Activated T-cell treated with anti-CD3 and anti-CD28 coated beads, Interleukin-2, amount 50 U/mL, for 24 hours (primary cell): ENCODE data around the gene C13orf46.
A peak's percentile ranks its signal among the peaks of the same experiment; 100 is the strongest.

Experiments
- DNase-seq: peaks from one replicate; pipeline ENCODE4 v3.0.0-alpha.2; 2020
- H3K27ac Mint-ChIP-seq: 2 replicates; pipeline ENCODE4 v1.8.0; 2020; ENCODE audit warnings: mild to moderate bottlenecking, mixed read lengths
- H3K27me3 Mint-ChIP-seq: 2 replicates; pipeline ENCODE4 v1.8.0; 2020; ENCODE audit warnings: mixed read lengths
- H3K36me3 Mint-ChIP-seq: 2 replicates; pipeline ENCODE4 v1.8.0; 2020; ENCODE audit warnings: low read depth, mixed read lengths
- H3K4me1 Mint-ChIP-seq: 2 replicates; pipeline ENCODE4 v1.8.0; 2020; ENCODE audit warnings: low read depth, mixed read lengths
- H3K4me3 Mint-ChIP-seq: 2 replicates; pipeline ENCODE4 v1.8.0; 2020; ENCODE audit warnings: mild to moderate bottlenecking, moderate library complexity, mixed read lengths
- H3K9me3 Mint-ChIP-seq: 2 replicates; pipeline ENCODE4 v1.8.0; 2020; ENCODE audit warnings: mixed read lengths

C13orf46 gene

DNA sequence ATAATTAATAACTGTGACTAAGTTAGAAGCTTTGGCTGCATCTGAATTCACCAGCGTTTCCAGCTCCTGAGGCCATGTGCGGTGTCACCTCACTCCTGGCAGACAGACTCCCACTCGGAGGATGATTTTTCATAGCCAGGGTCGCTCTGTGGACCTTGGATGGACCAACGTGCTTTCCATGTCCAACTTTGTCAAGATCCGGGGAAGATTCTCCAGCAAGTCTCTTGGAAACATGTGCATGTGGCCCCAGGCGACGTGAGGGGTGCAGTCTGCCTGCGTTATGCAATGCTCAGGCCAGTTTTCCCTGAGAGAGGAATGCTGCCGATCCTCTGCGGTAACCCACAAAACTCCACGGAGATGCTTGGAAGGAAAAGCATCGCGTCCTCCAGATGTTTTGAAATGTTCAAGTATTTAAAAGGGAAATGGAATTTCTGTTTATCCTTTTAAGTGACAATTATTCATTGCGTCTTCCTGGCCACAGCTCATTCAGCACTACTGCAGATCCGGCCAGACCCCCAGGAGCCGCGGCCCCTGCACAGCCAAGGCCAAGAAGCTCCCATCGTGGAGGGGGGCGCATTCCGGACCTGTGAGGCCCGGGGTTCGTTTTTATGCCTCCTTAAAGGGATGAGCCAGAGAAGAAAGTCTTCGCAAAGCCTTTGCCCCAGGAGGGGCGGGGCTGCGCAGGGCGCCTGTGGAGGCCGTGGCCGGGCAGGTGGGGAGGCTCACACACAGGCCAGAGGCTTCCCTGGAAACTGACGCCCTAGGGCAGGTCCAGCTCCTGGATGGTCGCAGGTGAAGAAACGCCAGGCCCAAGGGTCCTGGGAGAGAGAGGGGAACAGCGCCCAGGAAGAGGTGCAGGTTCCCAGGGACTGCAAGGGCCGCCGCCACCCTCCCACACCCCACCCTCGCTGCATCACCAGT lies 46.0 kb downstream of the C13orf46 start:
- Mint-ChIP-seq H3K27ac (no peak overlapping the region), H3K9me3 (no peaks in the 10 kb centered on the region), H3K4me3 (no peak overlapping the region), H3K36me3 (no peaks in the 10 kb centered on the region), H3K27me3 (peaks cover 75% of the 10 kb centered on the region), H3K4me1 (peaks cover 20% of the 10 kb centered on the region)
- DNase-seq = no peak

DNA sequence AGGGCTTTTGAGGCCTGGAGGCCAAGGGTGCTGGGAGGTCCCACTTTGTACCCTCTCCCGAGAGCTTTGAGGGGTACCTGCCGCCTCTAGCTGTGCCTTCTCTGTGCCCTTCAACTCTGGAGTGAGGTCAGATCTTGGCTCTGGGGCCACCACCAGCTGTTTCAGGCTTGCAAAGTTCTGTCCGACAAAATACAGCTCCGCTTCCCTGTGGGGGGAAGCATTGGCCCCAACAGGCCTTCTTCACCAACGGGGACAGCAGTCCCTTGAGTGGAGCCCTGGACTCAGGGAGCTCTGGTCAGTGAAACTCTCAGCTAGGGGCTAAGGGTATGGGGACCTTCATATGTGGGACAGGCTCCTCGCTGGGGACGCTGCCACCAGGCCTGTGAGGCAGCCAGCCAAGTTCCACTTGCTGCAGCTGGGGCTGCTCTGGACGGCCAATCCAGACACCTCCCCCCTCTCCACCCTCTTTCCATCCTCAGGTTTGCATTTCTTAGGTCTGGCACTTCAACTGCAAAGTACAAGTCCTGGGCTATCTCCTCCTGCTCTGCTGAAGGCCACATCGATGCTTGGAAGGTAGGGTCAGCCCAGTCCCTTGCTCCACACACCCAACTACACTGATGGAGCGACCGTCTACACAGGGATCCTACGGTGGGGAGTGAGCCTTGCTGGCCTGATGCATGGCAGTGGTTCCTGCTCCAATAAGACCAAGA lies 46.8 kb downstream of the C13orf46 start:
- no peak overlapping the region for H3K27ac Mint-ChIP-seq
- no peak overlapping the region for H3K4me3 Mint-ChIP-seq
- H3K4me1 Mint-ChIP-seq = peaks cover 17% of the 10 kb centered on the region
- H3K9me3 Mint-ChIP-seq = peaks cover 1% of the 10 kb centered on the region
- no peaks in the 10 kb centered on the region for H3K36me3 Mint-ChIP-seq
- peak; percentile 24 for DNase-seq
- H3K27me3 Mint-ChIP-seq = peaks cover 77% of the 10 kb centered on the region

- Mint-ChIP-seq H3K36me3 (no peaks in the 10 kb centered on the region), H3K27ac (no peak overlapping the region), H3K27me3 (peaks cover 78% of the 10 kb centered on the region), H3K4me3 (no peak overlapping the region), H3K4me1 (peaks cover 9% of the 10 kb centered on the region), H3K9me3 (peaks cover 8% of the 10 kb centered on the region)
- peak; percentile 8 for DNase-seq
Observed at GRCh38 chr13:113926301-113926761, 47.5 kb downstream of the C13orf46 start.

GRCh38 chr13:113924184-113924901 lies 49.5 kb downstream of the C13orf46 start:
- Mint-ChIP-seq H3K9me3 (peaks cover 8% of the 10 kb centered on the region), H3K4me1 (no peaks in the 10 kb centered on the region), H3K27ac (no peak overlapping the region), H3K36me3 (no peaks in the 10 kb centered on the region), H3K4me3 (no peak overlapping the region), H3K27me3 (peaks cover 76% of the 10 kb centered on the region)
- no peak for DNase-seq

- H3K9me3 Mint-ChIP-seq = peaks cover 8% of the 10 kb centered on the region
- no peaks in the 10 kb centered on the region for H3K4me1 Mint-ChIP-seq
Observed at GRCh38 chr13:113923376-113924063, 50.4 kb downstream of the C13orf46 start.

GRCh38 chr13:113922412-113923118 lies 51.3 kb downstream of the C13orf46 start:
- H3K9me3 Mint-ChIP-seq = peaks cover 8% of the 10 kb centered on the region
- DNase-seq = no peak
- H3K27me3 Mint-ChIP-seq = peaks cover 69% of the 10 kb centered on the region
- no peak overlapping the region for H3K4me3 Mint-ChIP-seq
- H3K36me3 Mint-ChIP-seq = no peaks in the 10 kb centered on the region
- no peaks in the 10 kb centered on the region for H3K4me1 Mint-ChIP-seq
- no peak overlapping the region for H3K27ac Mint-ChIP-seq

More at GRCh38 chr13:113923376-113924063, 50.4 kb downstream of the C13orf46 start:
- no peak overlapping the region for H3K27ac Mint-ChIP-seq
- peaks cover 71% of the 10 kb centered on the region for H3K27me3 Mint-ChIP-seq
- no peak overlapping the region for H3K4me3 Mint-ChIP-seq
- DNase-seq = peak; percentile 9
- H3K36me3 Mint-ChIP-seq = no peaks in the 10 kb centered on the region

DNA sequence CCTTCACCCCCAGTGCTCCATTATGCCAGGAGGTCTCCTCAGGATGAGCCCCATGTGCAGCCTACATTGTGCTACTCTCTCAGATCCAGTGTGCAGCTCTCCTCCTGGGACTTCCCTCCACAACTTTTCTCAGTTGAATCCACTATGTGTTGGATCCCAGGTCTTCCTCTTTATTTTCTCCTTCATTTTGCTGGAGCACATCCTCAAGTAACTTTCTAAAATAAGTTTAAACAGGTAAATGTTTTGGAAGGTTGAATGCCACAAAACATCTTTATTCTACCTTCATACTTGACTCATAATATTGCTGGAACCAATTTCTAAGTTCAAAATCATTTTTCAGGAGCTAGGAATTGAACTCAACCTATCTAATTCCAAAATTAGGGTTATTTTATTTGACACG lies 52.1 kb downstream of the C13orf46 start:
- H3K27ac Mint-ChIP-seq = no peak overlapping the region
- no peak for DNase-seq
- H3K27me3 Mint-ChIP-seq = peaks cover 66% of the 10 kb centered on the region
- H3K9me3 Mint-ChIP-seq = peaks cover 8% of the 10 kb centered on the region
- H3K4me1 Mint-ChIP-seq = no peaks in the 10 kb centered on the region
- no peaks in the 10 kb centered on the region for H3K36me3 Mint-ChIP-seq
- no peak overlapping the region for H3K4me3 Mint-ChIP-seq

DNA sequence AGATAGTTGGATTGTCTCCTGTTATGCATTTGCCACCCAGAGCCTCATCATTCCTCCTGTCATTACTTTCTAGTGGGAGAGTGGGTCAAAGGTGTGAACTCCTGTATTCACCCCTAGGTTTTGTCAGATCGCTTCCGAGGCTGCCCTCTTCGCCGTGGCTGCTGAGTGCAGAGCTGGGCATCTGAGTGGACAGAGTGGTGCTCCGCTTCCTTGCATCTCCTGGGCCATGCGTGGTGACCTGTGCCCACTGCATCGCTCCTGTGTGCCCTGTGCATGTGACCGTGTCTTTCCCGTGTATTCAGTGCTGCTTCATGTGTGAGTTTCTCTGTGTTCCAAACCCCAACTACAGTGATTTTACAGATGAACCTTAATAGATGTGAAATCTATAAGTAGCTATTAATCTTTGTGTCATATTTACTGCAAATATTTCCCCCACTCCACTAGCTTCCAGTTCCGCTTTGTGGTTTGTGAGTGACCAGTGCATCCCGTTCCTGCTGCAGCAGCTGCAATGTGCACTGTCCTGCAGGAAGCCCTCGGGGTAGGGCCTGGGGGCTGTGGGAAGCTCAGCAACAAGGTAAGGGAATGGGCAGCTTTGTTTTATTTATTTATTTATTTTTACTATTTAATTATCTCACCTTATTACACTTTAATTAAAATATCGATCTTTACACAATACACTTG lies 53.1 kb downstream of the C13orf46 start:
- no peak overlapping the region for H3K4me3 Mint-ChIP-seq
- no peak overlapping the region for H3K27ac Mint-ChIP-seq
- peaks cover 8% of the 10 kb centered on the region for H3K9me3 Mint-ChIP-seq
- no peaks in the 10 kb centered on the region for H3K4me1 Mint-ChIP-seq
- no peak for DNase-seq
- H3K36me3 Mint-ChIP-seq = no peaks in the 10 kb centered on the region
- peaks cover 66% of the 10 kb centered on the region for H3K27me3 Mint-ChIP-seq

DNA sequence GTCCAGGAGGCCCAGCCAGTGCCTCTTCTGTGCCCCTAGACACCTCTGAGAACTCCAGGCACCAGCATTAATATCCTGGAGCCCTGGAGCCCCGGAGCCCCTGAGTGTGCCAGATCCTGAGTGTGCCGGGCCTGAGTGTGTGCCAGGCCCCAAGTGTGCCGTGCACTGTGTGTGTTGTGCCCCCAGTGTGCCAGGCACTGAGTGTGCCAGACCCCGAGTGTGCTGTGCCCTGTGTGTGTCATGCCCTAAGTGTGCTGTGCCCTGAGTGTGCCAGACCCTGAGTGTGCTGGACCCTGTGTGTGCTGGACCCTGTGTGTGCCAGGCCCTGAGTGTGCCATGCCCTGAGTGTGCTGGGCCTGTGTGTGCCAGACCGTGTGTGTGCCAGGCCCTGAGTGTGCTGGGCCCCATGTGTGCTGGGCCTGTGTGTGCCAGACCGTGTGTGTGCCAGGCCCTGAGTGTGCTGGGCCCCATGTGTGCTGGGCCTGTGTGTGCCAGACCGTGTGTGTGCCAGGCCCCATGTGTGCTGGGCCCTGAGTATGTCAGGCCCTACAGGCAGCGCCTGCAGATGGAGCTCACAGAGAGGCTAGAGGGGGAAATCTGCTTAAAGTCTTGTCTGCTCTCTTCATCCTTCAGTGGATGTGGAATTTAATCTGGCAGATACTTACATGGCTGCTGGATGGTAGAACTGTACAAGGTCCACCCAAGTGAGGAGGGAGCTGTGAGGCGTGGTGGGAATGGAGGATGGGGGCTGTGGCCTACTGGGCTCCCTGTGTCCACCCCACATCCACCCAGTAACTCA lies 53.9 kb downstream of the C13orf46 start:
- peak; percentile 6 for DNase-seq
- Mint-ChIP-seq H3K4me1 (no peaks in the 10 kb centered on the region), H3K27me3 (peaks cover 66% of the 10 kb centered on the region), H3K9me3 (peaks cover 8% of the 10 kb centered on the region), H3K36me3 (no peaks in the 10 kb centered on the region), H3K27ac (no peak overlapping the region), H3K4me3 (no peak overlapping the region)

GRCh38 chr13:113918981-113919701 lies 54.7 kb downstream of the C13orf46 start:
- H3K27me3 Mint-ChIP-seq = peaks cover 72% of the 10 kb centered on the region
- peaks cover 2% of the 10 kb centered on the region for H3K4me1 Mint-ChIP-seq

GRCh38 chr13:113918580-113918979 lies 55.3 kb downstream of the C13orf46 start:
- Mint-ChIP-seq H3K9me3 (peaks cover 8% of the 10 kb centered on the region), H3K4me3 (no peak overlapping the region), H3K27ac (no peak overlapping the region), H3K4me1 (peaks cover 6% of the 10 kb centered on the region), H3K27me3 (peaks cover 72% of the 10 kb centered on the region), H3K36me3 (no peaks in the 10 kb centered on the region)
- DNase-seq = peak; percentile 11

More at GRCh38 chr13:113918981-113919701, 54.7 kb downstream of the C13orf46 start:
- Mint-ChIP-seq H3K4me3 (no peak overlapping the region), H3K9me3 (peaks cover 8% of the 10 kb centered on the region), H3K36me3 (no peaks in the 10 kb centered on the region), H3K27ac (no peak overlapping the region)
- DNase-seq = peak; percentile 19
